Progenitor cell of endocrine pancreas (in vitro differentiated cells): ENCODE results near the gene TMEM209. TPM values are rescaled to one million over a fixed set of nuclear protein-coding genes. Genes with fewer than 3 reads are reported as not detected.
"Not testable (repeated sequence)": the region's sequence is repeated elsewhere in the genome, so short reads cannot be mapped to it uniquely, and the experiment has no call there.

Source experiments
- DNase-seq: peaks from one replicate; pipeline ENCODE4 v3.0.0; 2021; ENCODE audit warnings: low spot score; ENCODE audit not compliant: unreplicated experiment
- H3K27ac Mint-ChIP-seq: 2 replicates; pipeline ENCODE4 v1.8.0; 2021; ENCODE audit warnings: mild to moderate bottlenecking, moderate library complexity, mixed read lengths
- H3K27me3 Mint-ChIP-seq: 2 replicates; pipeline ENCODE4 v1.8.0; 2021; ENCODE audit warnings: mixed read lengths
- H3K36me3 Mint-ChIP-seq: 2 replicates; pipeline ENCODE4 v1.8.0; 2022; ENCODE audit warnings: mixed read lengths; ENCODE audit not compliant: insufficient read depth
- H3K4me1 Mint-ChIP-seq: 2 replicates; pipeline ENCODE4 v1.8.0; 2021; ENCODE audit warnings: low read depth, mixed read lengths
- H3K4me3 Mint-ChIP-seq: 2 replicates; pipeline ENCODE4 v1.8.0; 2021; ENCODE audit warnings: low read depth, mild to moderate bottlenecking, moderate library complexity, mixed read lengths
- H3K9me3 Mint-ChIP-seq: 2 replicates; pipeline ENCODE4 v1.8.0; 2021; ENCODE audit warnings: low read depth, mixed read lengths
- total RNA-seq: library from RNA; stranded (reverse); gene quantifications from 2 replicates; pipeline ENCODE4 v1.2.1, GENCODE V29; 2021
- TF ChIP-seq, protein P1 (sequence below): fragments of 200-600 bp; sonication (generic); IDR thresholded peaks from one replicate; pipeline ENCODE4 v1.5.0; 2021; ENCODE audit warnings: antibody characterized with exemption, mild to moderate bottlenecking; ENCODE audit not compliant: unreplicated experiment

Gene TMEM209
- total RNA-seq, 1 donor from 2014 or later, result 29.2 TPM

DNA sequence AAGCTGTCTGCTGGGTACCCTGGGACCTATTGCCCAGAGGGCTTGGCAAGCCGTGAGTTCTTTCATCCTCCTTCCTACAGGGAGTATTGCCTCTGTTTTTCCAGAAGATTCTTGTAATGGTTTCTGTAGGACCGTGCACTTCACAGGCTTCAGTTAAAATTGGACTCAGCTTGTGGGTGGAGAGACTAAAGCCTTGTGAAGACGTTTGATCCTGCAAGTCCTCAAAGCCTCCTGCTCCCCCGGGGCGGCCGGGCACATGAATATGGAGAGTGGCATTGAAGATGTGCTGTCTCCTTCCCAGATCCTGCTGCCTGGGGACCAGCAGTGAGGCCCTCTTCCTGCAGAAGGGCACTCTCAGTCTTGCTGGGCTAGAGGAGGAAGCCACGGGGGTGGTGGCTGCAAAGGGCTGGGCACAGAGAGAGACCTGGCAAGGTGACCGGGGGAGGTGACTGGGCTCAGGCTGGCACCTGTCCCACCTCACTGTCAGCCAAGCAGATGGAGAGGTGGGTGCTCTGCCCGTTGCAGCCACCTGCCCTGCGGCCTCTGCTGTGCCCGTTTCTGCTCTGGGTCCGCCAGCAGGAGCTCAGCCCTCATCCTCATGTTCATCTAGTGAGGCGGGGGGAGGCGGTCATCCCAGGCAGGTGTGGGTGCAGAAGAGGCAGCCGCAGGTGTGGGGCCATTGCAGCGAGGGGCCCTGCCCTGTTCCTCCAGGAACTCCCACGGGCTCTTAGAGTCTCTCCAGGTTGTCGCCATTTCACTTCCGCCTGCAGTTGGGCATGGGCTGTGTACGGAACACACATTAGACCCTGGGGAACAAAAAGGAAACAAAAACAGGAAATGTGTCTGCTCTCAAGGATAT, 55.7 kb downstream of the TMEM209 start:
- Mint-ChIP-seq H3K4me1 (peaks cover 8% of the 10 kb centered on the region), H3K4me3 (no peak overlapping the region), H3K36me3 (no peaks in the 10 kb centered on the region), H3K27ac (no peak overlapping the region), H3K27me3 (no peaks in the 10 kb centered on the region), H3K9me3 (no peaks in the 10 kb centered on the region)
- TF ChIP-seq, protein P1, sequence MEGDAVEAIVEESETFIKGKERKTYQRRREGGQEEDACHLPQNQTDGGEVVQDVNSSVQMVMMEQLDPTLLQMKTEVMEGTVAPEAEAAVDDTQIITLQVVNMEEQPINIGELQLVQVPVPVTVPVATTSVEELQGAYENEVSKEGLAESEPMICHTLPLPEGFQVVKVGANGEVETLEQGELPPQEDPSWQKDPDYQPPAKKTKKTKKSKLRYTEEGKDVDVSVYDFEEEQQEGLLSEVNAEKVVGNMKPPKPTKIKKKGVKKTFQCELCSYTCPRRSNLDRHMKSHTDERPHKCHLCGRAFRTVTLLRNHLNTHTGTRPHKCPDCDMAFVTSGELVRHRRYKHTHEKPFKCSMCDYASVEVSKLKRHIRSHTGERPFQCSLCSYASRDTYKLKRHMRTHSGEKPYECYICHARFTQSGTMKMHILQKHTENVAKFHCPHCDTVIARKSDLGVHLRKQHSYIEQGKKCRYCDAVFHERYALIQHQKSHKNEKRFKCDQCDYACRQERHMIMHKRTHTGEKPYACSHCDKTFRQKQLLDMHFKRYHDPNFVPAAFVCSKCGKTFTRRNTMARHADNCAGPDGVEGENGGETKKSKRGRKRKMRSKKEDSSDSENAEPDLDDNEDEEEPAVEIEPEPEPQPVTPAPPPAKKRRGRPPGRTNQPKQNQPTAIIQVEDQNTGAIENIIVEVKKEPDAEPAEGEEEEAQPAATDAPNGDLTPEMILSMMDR, result no peak
- DNase-seq, result no peak

DNA sequence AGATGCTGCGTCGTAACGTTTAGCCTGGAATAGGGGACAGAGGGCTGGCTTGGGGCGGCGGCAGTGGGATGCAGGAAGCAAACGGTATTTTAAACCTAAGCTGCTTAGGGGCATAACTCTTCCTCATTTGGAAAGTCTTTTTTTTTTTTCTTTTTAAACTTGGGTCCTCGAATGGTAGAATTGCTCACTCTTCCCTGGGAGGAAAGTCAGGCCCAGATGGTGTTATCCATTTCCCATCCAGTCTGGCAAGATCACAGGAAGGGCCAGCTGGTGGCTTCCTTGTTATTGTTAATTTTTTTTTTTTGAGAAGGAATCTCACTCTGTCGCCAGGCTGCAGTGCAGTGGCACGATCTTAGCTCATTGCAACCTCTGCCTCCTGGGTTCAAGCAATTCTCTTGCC, 56.6 kb downstream of the TMEM209 start:
- peaks cover 15% of the 10 kb centered on the region for H3K4me1 Mint-ChIP-seq

DNA sequence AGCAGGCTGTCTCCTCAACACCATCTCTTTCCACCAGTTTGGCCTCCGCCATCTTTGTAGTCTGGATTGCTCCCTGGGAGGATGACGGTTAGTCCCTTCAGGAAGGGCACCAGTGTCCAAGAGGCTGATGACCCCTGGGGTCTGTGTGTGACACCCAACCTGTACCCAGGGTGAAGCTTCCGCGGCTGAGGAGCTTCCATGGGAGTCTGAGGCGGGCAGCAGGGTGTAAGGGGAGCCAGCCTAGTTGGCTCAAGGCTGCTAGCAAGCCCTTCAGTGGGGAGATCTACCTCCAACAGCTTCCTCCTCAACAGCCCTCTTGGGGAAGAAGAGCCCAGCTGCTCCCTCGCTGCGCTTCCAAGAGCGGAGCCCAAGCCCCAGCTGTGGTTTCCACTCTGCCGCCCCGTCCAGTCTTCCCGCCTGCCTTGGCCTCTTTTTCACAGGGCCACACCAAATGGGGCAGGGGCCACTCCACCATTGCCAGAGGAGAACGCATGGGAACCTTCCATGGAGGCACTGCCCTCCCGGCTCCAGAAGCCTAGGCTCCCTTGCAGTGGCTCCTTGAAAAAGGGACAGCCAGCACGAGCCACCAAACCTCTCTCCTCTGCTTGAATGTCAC, 57.4 kb downstream of the TMEM209 start:
- H3K27ac Mint-ChIP-seq, result no peak overlapping the region
- no peaks in the 10 kb centered on the region for H3K36me3 Mint-ChIP-seq
- H3K4me1 Mint-ChIP-seq, result peaks cover 20% of the 10 kb centered on the region
- no peak overlapping the region for H3K4me3 Mint-ChIP-seq
- H3K9me3 Mint-ChIP-seq, result no peaks in the 10 kb centered on the region
- H3K27me3 Mint-ChIP-seq, result no peaks in the 10 kb centered on the region
- no peak for DNase-seq
- TF ChIP-seq, protein P1, result no peak

More for the DNA sequence above, 56.6 kb downstream of the TMEM209 start:
- Mint-ChIP-seq H3K9me3 (no peaks in the 10 kb centered on the region), H3K36me3 (no peaks in the 10 kb centered on the region), H3K4me3 (no peak overlapping the region), H3K27me3 (no peaks in the 10 kb centered on the region), H3K27ac (no peak overlapping the region)
- TF ChIP-seq, protein P1, result no peak
- no peak for DNase-seq

DNA sequence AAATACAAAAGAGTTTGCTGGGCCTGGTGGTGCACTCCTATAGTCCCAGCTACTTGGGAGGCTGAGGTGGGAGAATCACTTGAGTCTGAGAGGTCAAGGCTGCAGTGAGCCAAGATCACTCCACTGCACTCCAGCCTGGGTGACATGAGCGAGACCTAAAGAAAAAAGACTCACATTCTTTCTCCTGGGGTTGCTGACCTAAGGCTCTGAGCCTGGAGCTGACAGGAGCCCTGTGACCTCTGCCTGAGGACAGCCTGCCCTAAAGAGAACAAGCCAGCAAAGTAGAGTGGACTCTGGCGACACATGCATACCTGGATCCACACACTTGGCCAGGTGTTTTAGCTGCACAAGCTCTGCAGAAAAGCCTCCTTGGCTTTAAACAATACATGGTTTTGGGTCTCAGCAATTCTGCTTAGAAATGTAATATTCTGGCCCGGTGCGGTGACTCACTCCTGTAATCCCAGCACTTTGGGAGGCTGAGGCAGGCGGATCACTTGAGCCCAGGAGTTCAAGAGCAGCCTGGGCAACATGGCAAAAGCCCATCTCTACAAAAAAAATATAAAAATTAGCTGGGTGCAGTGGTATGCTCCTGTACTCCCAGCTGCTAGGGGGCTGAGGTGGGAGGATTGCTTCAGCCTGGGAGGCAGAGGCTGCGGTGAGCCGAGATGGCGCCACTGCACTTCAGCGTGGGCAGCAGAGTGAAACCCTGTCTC, 58.4 kb downstream of the TMEM209 start:
- Mint-ChIP-seq H3K9me3 (no peaks in the 10 kb centered on the region), H3K4me3 (no peak overlapping the region), H3K27me3 (no peaks in the 10 kb centered on the region), H3K27ac (no peak overlapping the region), H3K4me1 (peaks cover 24% of the 10 kb centered on the region), H3K36me3 (no peaks in the 10 kb centered on the region)
- TF ChIP-seq, protein P1, result no peak
- DNase-seq, result no peak

DNA sequence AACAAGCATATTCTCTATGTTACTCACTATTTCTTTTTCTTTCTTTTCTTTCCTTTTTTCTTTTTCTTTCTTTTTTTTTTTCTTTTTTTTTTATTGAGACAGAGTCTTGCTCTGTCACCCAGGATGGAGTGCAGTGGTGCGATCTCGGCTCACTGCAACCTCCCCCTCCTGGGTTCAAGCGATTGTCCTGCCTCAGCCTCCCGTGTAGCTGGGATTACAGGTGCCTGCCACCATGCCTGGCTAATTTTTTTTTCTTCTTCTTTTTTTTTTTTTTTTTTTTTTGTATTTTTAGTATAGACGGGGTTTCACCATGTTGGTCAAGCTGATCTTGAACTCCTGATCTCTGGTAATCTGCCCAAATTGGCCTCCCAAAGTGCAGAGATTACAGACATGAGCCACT, 59.1 kb downstream of the TMEM209 start:
- not testable (repeated sequence) for H3K36me3 Mint-ChIP-seq, DNase-seq, H3K27me3 Mint-ChIP-seq, H3K27ac Mint-ChIP-seq, H3K4me3 Mint-ChIP-seq, H3K9me3 Mint-ChIP-seq
- peaks cover 29% of the 10 kb centered on the region for H3K4me1 Mint-ChIP-seq
